Nephron (organoid): ENCODE data around the gene PTPRN2.

Source experiments
- H3K27ac Mint-ChIP-seq, 3 experiments: 2 replicates each; pipeline ENCODE4 v1.8.0; 2020; ENCODE audit warnings: mixed read lengths in 3 of 3, mild to moderate bottlenecking in 2 of 3, moderate library complexity in 1 of 3
- H3K27me3 Mint-ChIP-seq: 2 replicates; pipeline ENCODE4 v1.8.0; 2021; ENCODE audit warnings: low read depth, mild to moderate bottlenecking, moderate library complexity, mixed read lengths
- H3K36me3 Mint-ChIP-seq: 2 replicates; pipeline ENCODE4 v1.8.0; 2020; ENCODE audit warnings: low read depth, mixed read lengths
- H3K4me1 Mint-ChIP-seq: 2 replicates; pipeline ENCODE4 v1.8.0; 2020; ENCODE audit warnings: mixed read lengths
- H3K4me3 Mint-ChIP-seq, 3 experiments: 2 replicates each; pipeline ENCODE4 v1.8.0; 2020; ENCODE audit warnings: mild to moderate bottlenecking in 3 of 3, mixed read lengths in 3 of 3, moderate library complexity in 2 of 3
- H3K9me3 Mint-ChIP-seq: 2 replicates; pipeline ENCODE4 v1.8.0; 2020; ENCODE audit warnings: mixed read lengths
- TF ChIP-seq, protein P1 (sequence below), 3 experiments: fragments of 200-600 bp; sonication (generic); IDR thresholded peaks; one replicate each; pipeline ENCODE4 v1.5.0; 2021; ENCODE audit warnings: antibody characterized with exemption in 3 of 3; ENCODE audit not compliant: unreplicated experiment in 3 of 3

Gene PTPRN2

DNA sequence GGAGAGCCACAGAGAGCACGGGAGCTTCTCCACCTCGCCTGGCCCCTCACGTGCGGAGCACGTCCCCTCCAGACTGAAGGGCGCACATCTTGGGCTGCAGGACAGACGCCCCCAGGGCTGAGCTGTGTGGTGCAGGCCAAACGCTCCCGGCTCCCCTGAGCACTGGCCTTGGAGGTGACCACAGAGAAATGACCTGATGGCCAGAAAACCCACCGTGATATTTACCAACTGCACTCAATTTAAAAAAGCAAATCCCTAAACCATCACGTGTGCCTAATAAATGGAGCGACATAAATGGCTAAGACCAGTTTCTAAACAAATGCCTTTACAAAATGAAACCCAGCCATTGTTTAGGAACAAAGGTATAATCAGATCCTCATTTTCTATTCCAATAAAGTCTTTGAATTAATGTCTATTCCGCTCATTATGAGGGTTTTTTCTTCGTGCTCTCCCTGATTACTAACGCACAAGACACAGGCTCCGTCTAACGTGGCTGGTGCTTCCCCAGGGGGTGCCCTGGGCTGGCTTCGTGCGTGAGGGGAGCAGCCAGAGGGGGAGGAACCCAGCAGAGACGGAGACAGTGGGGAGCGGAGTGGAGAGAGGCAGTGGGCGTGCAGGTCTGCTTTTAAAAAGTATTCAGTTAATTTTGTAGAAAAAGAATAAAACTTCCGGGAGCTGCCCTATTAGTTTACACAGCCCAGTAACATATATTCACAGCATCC lies 1060.5 kb downstream of the PTPRN2 start:
- TF ChIP-seq, protein P1, sequence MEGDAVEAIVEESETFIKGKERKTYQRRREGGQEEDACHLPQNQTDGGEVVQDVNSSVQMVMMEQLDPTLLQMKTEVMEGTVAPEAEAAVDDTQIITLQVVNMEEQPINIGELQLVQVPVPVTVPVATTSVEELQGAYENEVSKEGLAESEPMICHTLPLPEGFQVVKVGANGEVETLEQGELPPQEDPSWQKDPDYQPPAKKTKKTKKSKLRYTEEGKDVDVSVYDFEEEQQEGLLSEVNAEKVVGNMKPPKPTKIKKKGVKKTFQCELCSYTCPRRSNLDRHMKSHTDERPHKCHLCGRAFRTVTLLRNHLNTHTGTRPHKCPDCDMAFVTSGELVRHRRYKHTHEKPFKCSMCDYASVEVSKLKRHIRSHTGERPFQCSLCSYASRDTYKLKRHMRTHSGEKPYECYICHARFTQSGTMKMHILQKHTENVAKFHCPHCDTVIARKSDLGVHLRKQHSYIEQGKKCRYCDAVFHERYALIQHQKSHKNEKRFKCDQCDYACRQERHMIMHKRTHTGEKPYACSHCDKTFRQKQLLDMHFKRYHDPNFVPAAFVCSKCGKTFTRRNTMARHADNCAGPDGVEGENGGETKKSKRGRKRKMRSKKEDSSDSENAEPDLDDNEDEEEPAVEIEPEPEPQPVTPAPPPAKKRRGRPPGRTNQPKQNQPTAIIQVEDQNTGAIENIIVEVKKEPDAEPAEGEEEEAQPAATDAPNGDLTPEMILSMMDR (IDR thresholded peaks at IDR 0.05; ENCODE audit: unreplicated experiment in 3 of 3) = no peak
- Mint-ChIP-seq H3K9me3 (peaks cover 13% of the 10 kb centered on the region), H3K4me1 (peaks cover 7% of the 10 kb centered on the region), H3K27me3 (peaks cover 19% of the 10 kb centered on the region), H3K36me3 (no peaks in the 10 kb centered on the region), H3K27ac (no peak overlapping the region), H3K4me3 (no peak overlapping the region)

DNA sequence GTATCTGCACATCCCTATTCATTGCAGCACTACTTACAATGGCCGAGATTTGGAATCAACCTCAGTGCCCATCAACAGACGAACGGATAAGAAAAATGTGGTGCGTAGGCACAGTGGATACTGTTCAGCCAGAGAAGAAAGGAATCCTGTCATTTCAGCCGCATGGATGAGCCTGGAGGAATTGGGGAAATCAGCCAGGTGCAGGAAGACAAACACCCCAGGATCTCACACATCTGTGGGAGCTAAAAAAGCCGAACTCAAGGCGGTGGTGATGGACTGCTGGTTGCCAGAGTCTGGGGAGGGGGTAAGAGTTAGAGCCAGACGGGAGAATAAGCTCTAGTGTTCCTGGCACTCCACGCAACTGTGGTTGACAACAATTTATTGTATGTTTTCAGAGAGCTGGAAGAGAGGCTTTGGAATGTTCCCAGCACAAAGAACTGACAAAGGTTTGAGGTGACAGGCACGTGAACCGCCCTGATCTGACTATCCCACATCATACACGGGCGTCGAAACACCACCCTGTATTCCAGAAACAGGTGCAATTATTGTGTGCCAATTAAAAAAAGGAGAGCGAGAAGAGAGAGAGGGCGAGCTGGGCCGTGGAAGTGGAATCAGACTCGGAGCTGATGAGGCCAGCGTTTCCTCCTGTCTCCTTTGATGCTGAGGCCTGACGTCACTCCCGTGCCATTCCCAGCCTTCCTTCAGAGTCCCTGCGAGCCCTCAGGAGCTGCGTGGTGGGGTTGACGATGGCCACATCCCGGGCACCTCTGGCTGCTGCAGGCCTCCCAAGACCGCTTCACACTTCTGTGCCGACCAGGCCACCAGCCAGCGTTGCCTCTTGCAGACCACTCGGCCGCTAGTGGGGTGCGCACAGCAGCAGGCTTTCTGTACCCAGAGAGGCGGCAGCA lies 1061.4 kb downstream of the PTPRN2 start:
- TF ChIP-seq, protein P1 (IDR thresholded peaks at IDR 0.05; ENCODE audit: unreplicated experiment in 3 of 3) = no peak
- Mint-ChIP-seq H3K27ac (no peak overlapping the region), H3K4me3 (no peak overlapping the region), H3K9me3 (peaks cover 5% of the 10 kb centered on the region), H3K27me3 (peaks cover 24% of the 10 kb centered on the region), H3K4me1 (peaks cover 7% of the 10 kb centered on the region), H3K36me3 (no peaks in the 10 kb centered on the region)

DNA sequence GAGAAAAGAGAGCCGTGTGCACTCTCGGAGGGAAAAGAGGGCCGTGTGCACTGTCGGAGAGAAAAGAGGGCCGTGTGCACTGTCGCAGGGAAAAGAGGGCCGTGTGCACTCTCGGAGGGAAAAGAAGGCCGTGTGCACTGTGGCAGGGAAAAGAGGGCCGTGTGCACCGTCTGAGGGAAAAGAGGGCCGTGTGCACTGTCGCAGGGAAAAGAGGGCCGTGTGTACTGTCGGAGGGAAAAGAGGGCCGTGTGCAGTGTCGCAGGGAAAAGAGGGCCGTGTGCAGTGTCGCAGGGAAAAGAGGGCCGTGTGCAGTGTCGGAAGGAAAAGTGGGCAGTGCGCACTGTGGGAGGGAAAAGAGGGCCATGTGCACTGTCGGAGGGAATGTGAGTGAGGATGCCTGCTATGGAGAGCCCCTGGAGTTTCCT lies 1062.1 kb downstream of the PTPRN2 start:
- H3K9me3 Mint-ChIP-seq = peaks cover 2% of the 10 kb centered on the region
- peaks cover 22% of the 10 kb centered on the region for H3K27me3 Mint-ChIP-seq
- peaks cover 7% of the 10 kb centered on the region for H3K4me1 Mint-ChIP-seq
- no peak overlapping the region for H3K27ac Mint-ChIP-seq
- H3K4me3 Mint-ChIP-seq = no peak overlapping the region
- TF ChIP-seq, protein P1 (IDR thresholded peaks at IDR 0.05; ENCODE audit: unreplicated experiment in 3 of 3) = no peak
- no peaks in the 10 kb centered on the region for H3K36me3 Mint-ChIP-seq

DNA sequence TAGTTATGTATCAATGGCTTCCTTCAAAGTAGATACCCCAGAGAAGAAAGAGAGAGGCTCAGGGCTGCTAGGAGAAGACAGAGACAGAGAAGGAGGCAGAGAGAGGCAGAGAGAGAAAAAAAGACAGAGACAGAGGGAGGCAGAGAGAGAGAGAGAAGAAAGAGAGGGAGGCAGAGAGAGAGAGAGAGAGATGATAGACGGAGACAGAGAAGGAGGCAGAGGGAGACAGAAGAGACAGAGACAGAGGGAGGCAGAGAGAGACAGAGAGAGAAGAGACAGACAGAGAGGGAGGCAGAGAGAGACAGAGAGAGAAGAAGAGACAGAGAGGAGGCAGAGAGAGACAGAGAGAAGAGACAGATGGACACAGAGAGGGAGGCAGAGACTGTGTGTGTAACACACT lies 1062.9 kb downstream of the PTPRN2 start:
- Mint-ChIP-seq H3K27me3 (peaks cover 21% of the 10 kb centered on the region), H3K4me3 (no peak overlapping the region), H3K36me3 (no peaks in the 10 kb centered on the region), H3K27ac (no peak overlapping the region), H3K4me1 (peaks cover 7% of the 10 kb centered on the region), H3K9me3 (no peaks in the 10 kb centered on the region)
- TF ChIP-seq, protein P1 (IDR thresholded peaks at IDR 0.05; ENCODE audit: unreplicated experiment in 3 of 3) = no peak

DNA sequence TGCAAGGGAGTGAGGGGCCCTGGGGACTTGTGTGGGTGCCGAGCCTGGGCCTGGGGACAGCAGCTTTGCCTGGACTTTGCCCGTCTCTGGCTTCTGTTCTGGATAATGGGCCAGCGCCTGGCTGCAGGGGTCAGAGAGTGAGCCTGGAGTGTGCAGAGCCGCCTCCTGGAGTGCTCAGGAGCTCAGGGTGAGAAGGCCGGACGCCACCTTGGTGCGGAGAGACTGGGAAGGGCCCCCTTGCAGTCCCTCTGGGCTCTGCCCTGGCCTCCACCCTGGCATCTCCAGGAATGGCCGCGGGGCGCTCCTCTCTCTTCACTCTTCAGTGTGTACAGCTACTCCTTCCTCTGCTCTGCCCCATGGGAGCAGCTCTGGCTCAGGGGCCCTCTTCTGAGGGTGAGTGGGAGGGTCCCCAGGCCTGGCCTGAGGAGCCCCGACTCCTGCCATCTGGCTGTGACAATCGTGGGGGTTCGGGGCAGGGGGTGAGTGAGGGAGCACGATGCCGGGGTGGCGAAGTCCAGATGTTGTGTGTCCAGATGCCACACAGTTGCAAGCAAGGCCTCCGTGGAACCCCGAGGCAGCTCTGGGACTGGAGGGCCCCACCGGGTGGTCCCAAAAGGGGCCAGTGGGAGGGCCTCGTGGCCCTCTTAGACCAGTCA lies 1063.7 kb downstream of the PTPRN2 start:
- Mint-ChIP-seq H3K4me3 (no peak overlapping the region), H3K9me3 (no peaks in the 10 kb centered on the region), H3K27me3 (peaks cover 21% of the 10 kb centered on the region), H3K36me3 (no peaks in the 10 kb centered on the region), H3K27ac (no peak overlapping the region), H3K4me1 (peaks cover 7% of the 10 kb centered on the region)
- TF ChIP-seq, protein P1 (IDR thresholded peaks at IDR 0.05; ENCODE audit: unreplicated experiment in 3 of 3) = no peak
